T-cell (primary cell): ENCODE results near the gene RASGRP2. TPM values are rescaled to one million over a fixed set of nuclear protein-coding genes. Genes with fewer than 3 reads are reported as not detected.

Experiments
- ATAC-seq, 4 experiments: fragments of 200-7000 bp in 3 of 4; fragments of 150-1000 bp in 1 of 4; cut with Tn5 transposase; replicated peaks in 1 of 4; 1 replicate in 3 of 4; 2 replicates in 1 of 4; pipeline ENCODE4 v1.10.0; 2021; ENCODE audit warnings: moderate library complexity in 3 of 4, mild to moderate bottlenecking in 2 of 4, moderate number of reproducible peaks in 1 of 4
- CTCF ChIA-PET, 2 donors: fragments of 300-600 bp; sonication (Branson Sonifier 250); formaldehyde crosslinking; loops; one replicate each; lab custom pipeline; 2022; ENCODE audit warnings: antibody characterized with exemption in 2 of 2; lab: Charles Lee
- POLR2A ChIA-PET, 2 donors: fragments of 300-600 bp; sonication (Branson Sonifier 250); formaldehyde crosslinking; loops; one replicate each; lab custom pipeline; 2022; ENCODE audit warnings: antibody characterized with exemption in 2 of 2; lab: Charles Lee
- DNase-seq, 35 experiments: peaks; one replicate each; pipeline versions ENCODE4 v3.0.0 to v3.0.0-alpha.2; 2013 to 2023
- H3K27ac ChIP-seq: one replicate; pipeline ENCODE4 v1.5.1; 2013; ENCODE audit warnings: low read length
- H3K27me3 ChIP-seq, 2 experiments: replicated peaks in 1 of 2; 1 replicate in 1 of 2; 2 replicates in 1 of 2; pipeline versions ENCODE4 v1.6.1 to v1.7.0; 2013; ENCODE audit warnings: low read length in 1 of 2, mixed read lengths in 1 of 2; ENCODE audit not compliant: control insufficient read depth in 2 of 2, insufficient read depth in 2 of 2; ENCODE audit errors: extremely low read depth in 1 of 2
- H3K36me3 ChIP-seq, 2 donors: 1 replicate in 1 of 2; 2 replicates in 1 of 2; pipeline versions ENCODE4 v1.6.1 to v1.7.0; 2013; ENCODE audit warnings: low read length in 1 of 2; ENCODE audit not compliant: control insufficient read depth in 2 of 2, insufficient read depth in 1 of 2; ENCODE audit errors: extremely low read depth in 1 of 2
- H3K4me1 ChIP-seq, 2 experiments: 1 replicate in 1 of 2; 2 replicates in 1 of 2; pipeline versions ENCODE4 v1.6.1 to v1.7.0; 2013; ENCODE audit warnings: low read length in 2 of 2, mixed read lengths in 1 of 2; ENCODE audit not compliant: insufficient read depth in 2 of 2, control insufficient read depth in 1 of 2; ENCODE audit errors: extremely low read depth in 1 of 2
- H3K4me3 ChIP-seq, 2 donors: 1 replicate in 1 of 2; 2 replicates in 1 of 2; pipeline versions ENCODE4 v1.5.1 to v1.7.0; 2013; ENCODE audit warnings: mild to moderate bottlenecking in 2 of 2, low read length in 1 of 2, moderate library complexity in 1 of 2; ENCODE audit not compliant: control insufficient read depth in 1 of 2; ENCODE audit errors: extremely low read depth in 1 of 2
- H3K9me3 ChIP-seq: 2 replicates; pipeline ENCODE4 v1.7.0; 2013
- H3K27ac Mint-ChIP-seq, 2 donors: one replicate each; pipeline ENCODE4 v1.8.0; 2020 to 2021; ENCODE audit warnings: mild to moderate bottlenecking in 2 of 2, mixed read lengths in 2 of 2
- H3K27me3 Mint-ChIP-seq, 2 donors: one replicate each; pipeline ENCODE4 v1.8.0; 2021 to 2022; ENCODE audit warnings: mixed read lengths in 2 of 2
- H3K36me3 Mint-ChIP-seq: one replicate; pipeline ENCODE4 v1.8.0; 2021; ENCODE audit warnings: mixed read lengths
- H3K4me1 Mint-ChIP-seq, 3 donors: one replicate each; pipeline ENCODE4 v1.8.0; 2020 to 2022; ENCODE audit warnings: mixed read lengths in 3 of 3, mild to moderate bottlenecking in 1 of 3
- H3K4me3 Mint-ChIP-seq, 3 donors: one replicate each; pipeline ENCODE4 v1.8.0; 2020 to 2022; ENCODE audit warnings: mild to moderate bottlenecking in 3 of 3, mixed read lengths in 3 of 3, moderate library complexity in 3 of 3
- H3K9me3 Mint-ChIP-seq, 3 donors: one replicate each; pipeline ENCODE4 v1.8.0; 2020 to 2022; ENCODE audit warnings: mixed read lengths in 3 of 3
- WGBS: methylation state at CpG from one replicate; pipeline ENCODE4 v1.1.5; 2013; ENCODE audit warnings: missing lambda C conversion rate; ENCODE audit not compliant: insufficient coverage; 5-methylcytosine and 5-hydroxymethylcytosine counted together
- total RNA-seq, 35 experiments: library from RNA in 6 of 35; stranded (reverse) in 6 of 35; fragments of 120-200 nt in 1 of 35; gene quantifications; one replicate each; pipeline versions ENCODE4 v1.2.1 to v1.2.4 and lab custom pipeline; 2013 to 2026

RASGRP2 gene
- total RNA-seq, 5 donors from 2014 or later (not counting 1 experiment from before 2014, with no cell fraction given), result 574 to 767 (median 656) TPM

- peak overlapping the region; percentile 74 for H3K27ac ChIP-seq
- no peaks in the 10 kb centered on the region for H3K9me3 ChIP-seq
- peak overlapping the region; percentile 88 to 97 for H3K27ac Mint-ChIP-seq
- no peaks in the 10 kb centered on the region for H3K27me3 Mint-ChIP-seq
- peak overlapping the region; percentile 2 to 4 for H3K4me3 ChIP-seq
- peaks cover 11 to 63% of the 10 kb centered on the region in 2 donors for H3K36me3 ChIP-seq
- ATAC-seq (peak; percentile 50 to 72 (median 60)), DNase-seq (peak; percentile 54 to 84 (median 71))
- H3K27me3 ChIP-seq, result no peaks in the 10 kb centered on the region
- WGBS, result 24% methylated on average over 6 of the region's 11 CpGs
- peak overlapping the region; percentile 70 to 86 (median 76) for H3K4me3 Mint-ChIP-seq
- no peaks in the 10 kb centered on the region for H3K9me3 Mint-ChIP-seq
- H3K36me3 Mint-ChIP-seq, result peaks cover 55% of the 10 kb centered on the region
- POLR2A ChIA-PET, result interaction anchor here (0.6 to 3.0 kb wide), 6 partner anchors 9 to 20 kb away, joined by 4 to 17 read pairs (median 10); partner anchors contain the start of genes RASGRP2 (in 1 of the 2) and SF1 (in 1 of the 2)
- peaks cover 73 to 98% of the 10 kb centered on the region in 2 experiments for H3K4me1 ChIP-seq
- CTCF ChIA-PET, result interaction anchor here (0.6 to 1.8 kb wide), 8 partner anchors 8 to 1841 kb away, joined by 3 to 9 read pairs (median 5); partner anchors contain the start of genes RASGRP2 (in 1 of the 2) and SF1 (in 1 of the 2)
- peaks cover 92 to 96% (median 94%) of the 10 kb centered on the region in 3 donors for H3K4me1 Mint-ChIP-seq
Measured at GRCh38 chr11:64764040-64764611, 20.2 kb upstream of the RASGRP2 start.

GRCh38 chr11:64763526-64764039 is 19.6 kb upstream of the RASGRP2 start:
- ATAC-seq, result peak in 1 of 4 experiments; percentile 5
- H3K27me3 Mint-ChIP-seq, result no peaks in the 10 kb centered on the region
- peak overlapping the region; percentile 74 for H3K27ac ChIP-seq
- peak overlapping the region; percentile 70 to 86 (median 76) for H3K4me3 Mint-ChIP-seq
- POLR2A ChIA-PET, result interaction anchor here (0.6 to 3.0 kb wide), 7 partner anchors 8 to 19 kb away, joined by 3 to 17 read pairs (median 6); partner anchors contain the start of genes RASGRP2 (in 1 of the 2) and SF1 (in 1 of the 2)
- peaks cover 71 to 99% of the 10 kb centered on the region in 2 experiments for H3K4me1 ChIP-seq
- H3K9me3 ChIP-seq, result no peaks in the 10 kb centered on the region
- H3K9me3 Mint-ChIP-seq, result no peaks in the 10 kb centered on the region
- DNase-seq, result peak in 1 of 35 experiments; percentile 24
- no peaks in the 10 kb centered on the region for H3K27me3 ChIP-seq
- WGBS, result 93% methylated on average over 3 of the region's 6 CpGs
- peaks cover 90 to 92% (median 92%) of the 10 kb centered on the region in 3 donors for H3K4me1 Mint-ChIP-seq
- H3K4me3 ChIP-seq, result peak overlapping the region; percentile 2 to 30
- peaks cover 11 to 57% of the 10 kb centered on the region in 2 donors for H3K36me3 ChIP-seq
- CTCF ChIA-PET, result interaction anchor here in 1 of 2 donors (0.6 to 1.8 kb wide), 6 partner anchors 9 to 401 kb away, joined by 3 to 9 read pairs (median 5); partner anchors contain the start of genes RASGRP2 and SF1
- H3K36me3 Mint-ChIP-seq, result peaks cover 49% of the 10 kb centered on the region
- peak overlapping the region; percentile 88 to 97 for H3K27ac Mint-ChIP-seq

DNA sequence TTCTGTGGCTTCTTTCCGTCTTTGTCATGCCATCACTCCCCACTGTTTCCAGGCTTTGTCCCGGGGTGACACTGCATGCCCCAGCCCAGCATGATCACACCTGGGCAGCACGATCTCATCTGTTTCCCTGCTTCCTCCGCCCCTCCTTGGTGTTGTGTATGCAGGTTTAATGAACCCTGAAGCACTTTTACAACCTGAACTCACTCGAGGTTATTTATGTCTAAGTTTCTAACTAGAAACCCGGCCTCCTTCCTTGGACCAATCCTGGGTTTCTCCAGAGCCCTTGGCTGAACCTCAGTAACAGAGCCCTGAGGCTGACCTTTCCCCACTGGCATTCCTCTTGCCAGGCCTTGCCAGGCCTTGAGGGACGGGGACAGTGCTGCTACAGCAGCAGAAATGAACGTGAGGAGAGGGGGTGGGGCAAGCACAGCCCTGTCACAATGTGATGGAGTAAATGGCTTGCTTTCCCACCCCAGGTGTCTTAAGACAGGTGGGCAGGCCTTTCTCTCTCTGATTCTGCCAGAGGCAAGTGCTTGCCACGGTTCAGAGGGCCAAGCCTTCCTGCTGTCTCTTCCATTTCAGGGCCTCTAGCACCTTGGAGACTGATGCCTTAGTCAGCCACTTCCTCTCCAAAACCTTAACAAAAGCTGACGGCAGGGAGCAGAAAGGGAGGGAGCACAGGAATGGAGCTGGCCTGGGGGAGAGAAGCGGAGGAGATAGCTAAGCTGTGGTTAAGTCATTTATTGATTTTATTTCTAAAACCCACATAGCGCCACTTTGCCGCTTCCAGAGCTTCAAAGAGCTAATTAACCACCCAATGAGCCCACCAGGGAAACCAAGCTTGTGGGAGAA is 19.0 kb upstream of the RASGRP2 start:
- DNase-seq, result peak in 5 of 35 experiments; percentile 26 to 55 (median 28)
- POLR2A ChIA-PET, result interaction anchor here (0.6 to 3.0 kb wide), 8 partner anchors 9 to 432 kb away, joined by 3 to 17 read pairs (median 5); partner anchors contain the start of genes RASGRP2 (in 1 of the 2) and SF1 (in 1 of the 2)
- no peaks in the 10 kb centered on the region for H3K27me3 ChIP-seq
- peak overlapping the region in 1 of 2 donors; percentile 30 for H3K4me3 ChIP-seq
- H3K4me3 Mint-ChIP-seq, result peak overlapping the region; percentile 25 to 86 (median 70)
- peaks cover 83 to 87% (median 86%) of the 10 kb centered on the region in 3 donors for H3K4me1 Mint-ChIP-seq
- ATAC-seq, result peak in 3 of 4 experiments; percentile 4 to 14 (median 10)
- peaks cover 65 to 100% of the 10 kb centered on the region in 2 experiments for H3K4me1 ChIP-seq
- H3K9me3 ChIP-seq, result no peaks in the 10 kb centered on the region
- peaks cover 11 to 53% of the 10 kb centered on the region in 2 donors for H3K36me3 ChIP-seq
- H3K9me3 Mint-ChIP-seq, result no peaks in the 10 kb centered on the region
- CTCF ChIA-PET, result interaction anchor here in 1 of 2 donors (1.0 to 1.8 kb wide), 4 partner anchors 9 to 16 kb away, joined by 3 to 9 read pairs (median 4); partner anchors contain the start of gene SF1
- peaks cover 42% of the 10 kb centered on the region for H3K36me3 Mint-ChIP-seq
- H3K27me3 Mint-ChIP-seq, result no peaks in the 10 kb centered on the region
- peak overlapping the region; percentile 88 to 97 for H3K27ac Mint-ChIP-seq
- H3K27ac ChIP-seq, result peak overlapping the region; percentile 74
- 80% methylated on average over 1 of the region's 13 CpGs for WGBS

GRCh38 chr11:64762277-64762673 is 18.3 kb upstream of the RASGRP2 start:
- no peaks in the 10 kb centered on the region for H3K27me3 Mint-ChIP-seq
- no peaks in the 10 kb centered on the region for H3K9me3 Mint-ChIP-seq
- WGBS, result 61% methylated on average over 4 of the region's 5 CpGs
- peak overlapping the region; percentile 25 to 86 (median 70) for H3K4me3 Mint-ChIP-seq
- H3K27ac ChIP-seq, result peak overlapping the region; percentile 74
- DNase-seq, result no peak
- H3K4me3 ChIP-seq, result no peak overlapping the region
- H3K36me3 ChIP-seq, result peaks cover 15 to 50% of the 10 kb centered on the region in 2 donors
- H3K27me3 ChIP-seq, result no peaks in the 10 kb centered on the region
- H3K27ac Mint-ChIP-seq, result peak overlapping the region; percentile 88 to 97
- peaks cover 60 to 100% of the 10 kb centered on the region in 2 experiments for H3K4me1 ChIP-seq
- ATAC-seq, result no peak
- CTCF ChIA-PET, result interaction anchor here in 1 of 2 donors (0.7 to 1.4 kb wide), 3 partner anchors 12 to 16 kb away, joined by 3 to 4 read pairs (median 3); partner anchors contain the start of gene SF1
- peaks cover 77 to 85% (median 83%) of the 10 kb centered on the region in 3 donors for H3K4me1 Mint-ChIP-seq
- H3K9me3 ChIP-seq, result no peaks in the 10 kb centered on the region
- POLR2A ChIA-PET, result interaction anchor here (0.6 to 3.0 kb wide), 4 partner anchors 11 to 432 kb away, joined by 3 to 15 read pairs (median 8); partner anchors contain the start of gene SF1 (in 1 of the 2)
- peaks cover 38% of the 10 kb centered on the region for H3K36me3 Mint-ChIP-seq

DNA sequence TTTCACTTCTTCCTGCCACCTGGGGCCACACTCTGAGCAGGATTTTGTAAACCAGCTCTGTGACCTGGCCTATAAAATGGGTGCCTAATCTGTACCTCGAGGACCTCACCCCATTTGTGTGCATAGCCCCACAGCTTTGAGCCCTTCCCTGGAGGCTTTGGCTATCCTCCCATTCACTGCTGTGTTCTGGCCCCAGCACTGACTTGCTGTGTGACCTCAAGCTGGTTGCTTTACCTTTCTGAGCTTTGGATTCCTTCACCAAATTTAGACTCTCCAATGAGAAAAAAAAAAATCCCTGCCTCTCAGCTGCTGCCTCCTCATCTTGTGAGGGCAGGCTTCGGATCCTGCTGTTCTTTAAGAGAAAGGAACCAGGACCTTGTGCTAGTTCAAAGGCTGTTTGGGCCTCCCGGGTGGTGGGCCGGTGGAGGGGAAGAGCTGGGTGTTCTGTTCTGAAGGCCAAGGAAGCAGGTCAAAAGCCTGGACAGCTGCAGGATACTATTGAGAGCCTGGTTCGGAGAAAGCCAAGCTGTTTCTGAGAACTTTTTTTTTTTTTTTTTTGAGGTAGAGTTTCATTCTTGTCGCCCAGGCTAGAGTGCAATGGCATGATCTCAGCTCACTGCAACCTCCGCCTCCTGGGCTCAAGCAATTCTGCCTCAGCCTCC is 16.9 kb upstream of the RASGRP2 start:
- Histone ChIP-seq H3K9me3 (no peaks in the 10 kb centered on the region), H3K27ac (peak overlapping the region; percentile 56), H3K4me3 (no peak overlapping the region), H3K36me3 (peaks cover 17 to 39% of the 10 kb centered on the region in 2 donors), H3K4me1 (peaks cover 52 to 95% of the 10 kb centered on the region in 2 experiments), H3K27me3 (no peaks in the 10 kb centered on the region)
- POLR2A ChIA-PET, result interaction anchor here (0.6 to 2.0 kb wide), 10 partner anchors 12 to 699 kb away, joined by 3 to 11 read pairs (median 3); no protein-coding TSS in a partner anchor
- DNase-seq (no peak), ATAC-seq (no peak)
- CTCF ChIA-PET, result interaction anchor here (0.6 to 1.3 kb wide), 4 partner anchors 10 to 90 kb away, joined by 3 to 7 read pairs (median 4); no protein-coding TSS in a partner anchor
- peak overlapping the region; percentile 88 to 93 for H3K27ac Mint-ChIP-seq
- H3K4me1 Mint-ChIP-seq, result peaks cover 66 to 76% (median 74%) of the 10 kb centered on the region in 3 donors
- no peaks in the 10 kb centered on the region for H3K27me3 Mint-ChIP-seq
- H3K36me3 Mint-ChIP-seq, result peaks cover 34% of the 10 kb centered on the region
- peak overlapping the region in 2 of 3 donors; percentile 21 to 86 for H3K4me3 Mint-ChIP-seq
- H3K9me3 Mint-ChIP-seq, result no peaks in the 10 kb centered on the region
- 81% methylated on average over 6 of the region's 7 CpGs for WGBS
